Testis (tissue), 2 donors: ENCODE measurements around the gene ACLY.

Experiments
- POLR2A ChIP-seq: fragments of 450-650 bp; IDR thresholded peaks from one replicate; pipeline ENCODE4 v1.6.1; 2017; ENCODE audit warnings: antibody characterized with exemption, mild to moderate bottlenecking, moderate library complexity
- TF ChIP-seq, protein P1 (sequence below), 3 experiments: fragments of 450-650 bp in 2 of 3; fragments of 200-600 bp in 1 of 3; sonication (generic) in 1 of 3; IDR thresholded peaks; one replicate each; pipeline ENCODE4 v1.5.1; 2016 to 2019; ENCODE audit warnings: antibody characterized with exemption in 3 of 3, mild to moderate bottlenecking in 2 of 3, moderate library complexity in 1 of 3

DNA sequence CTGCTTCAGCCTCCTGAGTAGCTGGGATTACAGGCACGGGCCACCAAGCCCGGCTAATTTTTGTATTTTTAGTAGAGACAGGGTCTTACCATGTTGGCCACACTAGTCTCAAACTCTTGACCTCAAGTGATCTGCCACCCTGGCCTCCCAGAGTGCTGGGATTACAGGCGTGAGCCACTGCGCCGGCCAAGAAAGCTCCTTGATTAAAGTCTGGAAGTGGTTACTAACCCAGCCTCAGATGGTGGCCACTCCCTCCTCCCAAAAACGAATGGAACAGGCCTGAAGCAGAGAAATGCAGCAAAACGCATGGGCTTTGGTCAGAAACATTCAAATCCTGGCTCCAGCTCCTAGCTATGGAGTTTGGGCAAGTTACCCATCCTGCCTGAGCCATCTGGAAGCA lies 94.7 kb downstream of the ACLY start:
- TF ChIP-seq, protein P1, sequence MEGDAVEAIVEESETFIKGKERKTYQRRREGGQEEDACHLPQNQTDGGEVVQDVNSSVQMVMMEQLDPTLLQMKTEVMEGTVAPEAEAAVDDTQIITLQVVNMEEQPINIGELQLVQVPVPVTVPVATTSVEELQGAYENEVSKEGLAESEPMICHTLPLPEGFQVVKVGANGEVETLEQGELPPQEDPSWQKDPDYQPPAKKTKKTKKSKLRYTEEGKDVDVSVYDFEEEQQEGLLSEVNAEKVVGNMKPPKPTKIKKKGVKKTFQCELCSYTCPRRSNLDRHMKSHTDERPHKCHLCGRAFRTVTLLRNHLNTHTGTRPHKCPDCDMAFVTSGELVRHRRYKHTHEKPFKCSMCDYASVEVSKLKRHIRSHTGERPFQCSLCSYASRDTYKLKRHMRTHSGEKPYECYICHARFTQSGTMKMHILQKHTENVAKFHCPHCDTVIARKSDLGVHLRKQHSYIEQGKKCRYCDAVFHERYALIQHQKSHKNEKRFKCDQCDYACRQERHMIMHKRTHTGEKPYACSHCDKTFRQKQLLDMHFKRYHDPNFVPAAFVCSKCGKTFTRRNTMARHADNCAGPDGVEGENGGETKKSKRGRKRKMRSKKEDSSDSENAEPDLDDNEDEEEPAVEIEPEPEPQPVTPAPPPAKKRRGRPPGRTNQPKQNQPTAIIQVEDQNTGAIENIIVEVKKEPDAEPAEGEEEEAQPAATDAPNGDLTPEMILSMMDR (IDR thresholded peaks at IDR 0.05), result no peak
- TF ChIP-seq POLR2A, result no peak
